GDM1 (cell line): ENCODE data around the gene SAMD4A.

Experiments
- DNase-seq: peaks from one replicate; lab custom pipeline; 2025; lab: John Stamatoyannopoulos, UW

The SAMD4A gene

GRCh38 chr14:54805445-54806322, 238.8 kb downstream of the SAMD4A start:
- peak; percentile 56 for DNase-seq

GRCh38 chr14:54806616-54807015, 239.7 kb downstream of the SAMD4A start:
- DNase-seq: no peak

DNA sequence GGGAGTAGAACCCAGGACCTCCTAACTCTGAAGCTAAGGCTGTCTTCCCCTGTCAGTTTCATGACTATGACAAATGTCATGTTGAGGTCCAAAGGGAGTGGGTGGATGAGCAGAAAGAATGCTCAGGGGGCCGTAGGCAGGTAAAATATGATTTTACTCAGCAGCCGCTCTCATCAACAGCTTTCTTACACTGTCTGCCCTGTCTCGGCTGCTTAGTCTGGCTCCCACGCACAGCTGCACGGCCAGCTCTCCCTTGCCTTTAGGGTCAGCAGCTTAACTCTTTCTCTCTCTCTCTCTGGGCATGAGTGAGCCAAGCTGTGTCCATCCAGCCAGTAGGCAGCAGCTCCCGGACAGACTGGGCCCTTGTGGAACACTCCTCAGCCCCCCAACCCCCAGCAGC, 240.5 kb downstream of the SAMD4A start:
- DNase-seq: no peak

GRCh38 chr14:54807881-54808280, 241.0 kb downstream of the SAMD4A start:
- no peak for DNase-seq

GRCh38 chr14:54808326-54809161, 241.6 kb downstream of the SAMD4A start:
- DNase-seq: no peak

- no peak for DNase-seq
Measured at GRCh38 chr14:54809767-54810166, 242.8 kb downstream of the SAMD4A start.

- no peak for DNase-seq
Measured at GRCh38 chr14:54812617-54813016, 245.7 kb downstream of the SAMD4A start.

- DNase-seq: no peak
Measured at GRCh38 chr14:54813081-54813480, 246.2 kb downstream of the SAMD4A start.

GRCh38 chr14:54814076-54814475, 247.1 kb downstream of the SAMD4A start:
- no peak for DNase-seq

DNA sequence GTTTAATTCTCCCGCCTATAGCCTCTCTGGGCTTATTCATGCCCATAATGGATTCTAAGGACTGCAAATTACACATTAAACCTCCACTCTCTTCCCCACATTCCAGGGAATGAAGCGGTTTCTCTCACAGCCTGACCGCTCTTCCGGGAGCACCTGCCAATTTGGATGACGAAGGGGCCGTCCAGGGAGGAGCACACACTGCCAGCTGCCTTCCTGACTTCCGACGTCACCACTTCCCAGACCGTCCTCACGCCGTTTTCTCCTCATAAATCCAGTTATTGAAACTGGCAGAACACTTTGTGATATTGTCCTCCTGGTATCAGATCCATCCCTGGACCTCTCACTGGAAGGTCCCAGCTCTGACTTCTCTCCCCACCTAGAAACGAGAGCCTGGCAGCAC, 248.1 kb downstream of the SAMD4A start:
- no peak for DNase-seq

DNA sequence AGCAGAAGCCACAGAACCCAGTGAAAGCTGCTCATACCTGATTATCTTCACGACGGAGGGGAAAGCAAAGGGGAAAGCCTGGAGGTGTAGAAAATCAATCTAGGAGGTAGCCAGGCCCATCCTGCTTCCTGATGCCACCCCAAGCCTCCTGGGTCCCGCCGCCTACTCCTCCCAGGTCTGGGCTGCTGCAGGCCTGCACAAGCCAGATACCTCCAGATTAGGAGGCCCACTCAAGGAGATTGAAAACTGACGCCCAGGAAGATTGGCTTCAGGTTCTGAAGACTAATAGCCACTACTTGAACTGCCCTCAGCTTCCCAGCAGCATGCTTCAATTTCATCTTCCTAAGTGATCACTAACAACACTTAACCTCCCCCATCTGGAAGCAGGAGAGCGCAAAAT, 248.6 kb downstream of the SAMD4A start:
- DNase-seq: no peak

DNA sequence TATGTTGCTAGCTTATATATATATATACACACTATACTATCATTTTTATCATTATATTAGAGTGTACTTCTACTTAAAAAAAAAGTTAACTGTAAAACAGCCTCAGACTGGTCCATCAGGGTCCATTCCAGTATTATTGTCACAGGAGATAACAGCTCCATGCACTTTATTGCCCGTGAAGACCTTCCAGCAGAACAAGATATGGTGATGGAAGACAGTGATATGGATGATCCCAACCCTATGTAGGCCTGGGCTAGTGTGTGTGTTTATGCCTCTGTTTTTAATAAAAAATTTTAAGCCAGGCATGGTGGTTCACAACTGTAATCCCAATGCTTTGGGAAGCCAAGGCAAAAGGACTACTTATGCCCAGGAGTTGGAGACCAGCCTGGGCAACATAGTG, 249.5 kb downstream of the SAMD4A start:
- DNase-seq: no peak

DNA sequence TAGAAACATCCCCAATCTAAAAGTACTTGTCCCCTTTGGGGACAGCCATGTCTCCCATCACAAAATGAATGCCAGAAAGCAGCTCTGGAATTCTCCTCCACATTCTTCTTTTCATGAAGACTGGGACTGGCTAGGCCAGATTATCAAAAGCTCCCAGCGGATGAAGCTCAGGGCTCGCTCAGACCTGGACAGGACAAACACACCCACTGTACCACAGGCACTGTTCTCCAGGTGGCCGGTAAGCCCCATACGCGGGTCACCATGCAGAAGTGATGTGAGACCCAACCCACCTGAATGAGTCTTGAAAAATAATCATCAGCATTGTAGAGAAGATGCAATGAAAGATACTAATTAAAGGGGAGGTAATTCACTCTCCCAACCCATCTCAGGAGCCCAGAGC, 250.6 kb downstream of the SAMD4A start:
- no peak for DNase-seq

DNA sequence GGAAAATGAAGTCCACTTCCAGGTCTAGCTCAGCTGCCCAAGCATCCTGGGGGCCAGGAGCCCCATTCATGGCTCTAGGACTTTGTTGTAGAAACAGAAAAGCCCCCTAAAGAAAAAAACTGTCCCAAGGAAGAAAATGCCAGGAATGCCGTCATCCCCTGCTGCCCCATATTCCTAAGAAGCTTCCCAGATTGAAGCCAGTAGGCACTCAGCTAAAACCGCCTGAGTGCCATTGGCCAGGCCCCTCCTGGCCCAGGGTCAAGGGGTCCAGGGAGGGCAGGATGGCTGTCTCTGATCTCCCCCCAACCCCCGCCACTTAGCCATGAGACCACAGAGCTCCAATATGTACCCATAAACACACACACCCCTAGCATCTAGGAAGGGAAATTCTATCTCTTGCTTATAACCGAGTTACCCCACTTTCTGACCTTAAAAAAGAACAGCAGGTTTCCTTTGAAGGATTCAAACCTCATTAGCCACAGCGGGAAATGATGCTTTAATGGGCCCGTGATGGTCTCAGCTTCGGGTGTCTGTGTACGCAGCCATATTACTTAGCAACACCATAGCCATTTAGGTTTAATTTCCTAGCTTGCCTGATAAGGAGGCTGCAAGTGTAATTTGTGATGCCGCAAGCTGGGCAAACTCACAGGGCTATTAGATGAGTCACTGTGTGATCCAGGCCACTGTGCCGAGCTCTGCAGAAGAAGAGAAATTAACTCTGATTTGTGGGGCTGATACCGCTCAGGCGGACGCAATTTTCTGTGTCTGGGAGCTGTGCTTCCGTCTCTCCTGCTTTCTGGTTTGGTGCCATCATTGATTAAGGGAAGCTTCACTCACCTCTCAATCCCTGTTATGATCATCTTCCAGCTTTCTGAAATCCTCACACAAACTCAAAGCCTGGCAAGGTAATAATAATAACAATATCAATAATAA, 251.5 kb downstream of the SAMD4A start:
- DNase-seq: no peak

- no peak for DNase-seq
Measured at GRCh38 chr14:54822685-54823084, 255.8 kb downstream of the SAMD4A start.

- no peak for DNase-seq
Measured at GRCh38 chr14:54823757-54824549, 257.0 kb downstream of the SAMD4A start.

GRCh38 chr14:54828037-54828436, 261.1 kb downstream of the SAMD4A start:
- DNase-seq: no peak

GRCh38 chr14:54829486-54830224, 262.7 kb downstream of the SAMD4A start:
- DNase-seq: no peak

DNA sequence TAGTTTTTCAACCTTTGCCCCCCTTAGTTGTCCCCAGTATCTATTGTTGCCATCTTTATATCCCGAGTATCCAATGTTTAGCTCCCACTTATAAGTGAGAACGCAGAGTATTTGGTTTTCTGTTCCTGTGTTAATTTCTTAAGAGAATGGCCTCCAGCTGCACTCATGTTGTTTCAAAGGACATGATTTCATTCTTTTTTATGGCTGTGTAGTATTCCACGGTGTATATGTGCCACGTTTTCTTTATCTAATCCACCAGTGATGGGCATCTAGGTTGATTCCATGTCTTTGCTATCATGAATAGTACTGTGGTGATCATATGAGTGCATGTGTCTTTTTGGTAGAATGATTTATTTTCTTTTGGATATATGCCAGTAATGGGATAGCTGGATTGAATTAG, 263.7 kb downstream of the SAMD4A start:
- no peak for DNase-seq

GRCh38 chr14:54834081-54834480, 267.2 kb downstream of the SAMD4A start:
- no peak for DNase-seq
